ENCODE data around the gene ITGA1.
"Not testable (repeated sequence)": the region's sequence is repeated elsewhere in the genome, so short reads cannot be mapped to it uniquely, and the experiment has no call there.

ITGA1 gene
- 54.8 to 75.5 reads per million in 2 experiments for total RNA-seq

DNA sequence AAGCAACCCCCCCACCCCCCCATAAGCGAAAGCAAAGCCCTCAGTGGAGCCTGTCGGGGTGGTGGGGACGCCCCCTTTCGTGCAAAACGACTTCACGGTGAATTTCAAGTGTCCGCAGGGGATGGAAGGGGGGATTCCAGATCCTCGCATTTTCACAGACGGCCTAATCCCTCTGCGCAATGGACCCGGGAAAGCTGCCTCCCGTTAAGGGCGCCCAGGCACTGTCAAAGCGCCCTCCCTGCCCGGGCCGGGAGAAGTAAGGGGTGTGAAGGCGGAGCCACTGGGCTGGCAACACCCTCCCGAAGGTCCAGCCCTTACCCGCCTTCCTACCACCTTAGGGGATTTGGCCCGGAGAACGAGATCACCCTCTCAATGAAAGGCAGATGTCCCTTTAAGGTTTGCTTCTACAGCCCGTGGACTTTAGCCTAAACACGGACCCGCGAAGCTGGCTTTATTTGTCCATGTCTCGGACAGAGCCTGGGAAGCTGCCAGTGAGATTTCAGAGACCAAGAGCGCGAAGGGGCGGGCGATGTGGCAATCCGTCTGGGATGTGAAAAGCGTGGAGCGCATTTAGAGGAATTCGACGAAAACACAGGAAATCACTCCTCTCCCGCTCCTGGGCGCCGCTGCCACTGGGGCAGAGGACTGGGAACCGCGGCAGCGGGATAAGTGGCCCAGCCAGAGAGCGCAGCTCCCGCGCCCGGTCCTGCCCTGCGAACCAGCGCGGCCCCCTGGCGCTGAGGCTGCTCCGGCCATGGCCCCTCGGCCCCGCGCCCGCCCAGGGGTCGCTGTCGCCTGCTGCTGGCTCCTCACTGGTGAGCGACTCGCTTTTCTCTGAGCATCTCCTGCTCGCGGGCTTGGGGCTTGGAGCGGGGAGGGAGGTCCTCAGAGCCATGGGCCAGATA lies at the start of gene ITGA1, which contains the start of gene PELO:
ITGA1 (plus strand) TSS at position 317 of the 905 bp plus-strand sequence; CDS start at position 755, 438 bp downstream.
PELO (plus strand) TSS at position 317 of the 905 bp plus-strand sequence. CDS start 12,479 bp downstream, outside the sequence.
- DNase-seq (ENCODE audit: low read depth) = no peak

DNA sequence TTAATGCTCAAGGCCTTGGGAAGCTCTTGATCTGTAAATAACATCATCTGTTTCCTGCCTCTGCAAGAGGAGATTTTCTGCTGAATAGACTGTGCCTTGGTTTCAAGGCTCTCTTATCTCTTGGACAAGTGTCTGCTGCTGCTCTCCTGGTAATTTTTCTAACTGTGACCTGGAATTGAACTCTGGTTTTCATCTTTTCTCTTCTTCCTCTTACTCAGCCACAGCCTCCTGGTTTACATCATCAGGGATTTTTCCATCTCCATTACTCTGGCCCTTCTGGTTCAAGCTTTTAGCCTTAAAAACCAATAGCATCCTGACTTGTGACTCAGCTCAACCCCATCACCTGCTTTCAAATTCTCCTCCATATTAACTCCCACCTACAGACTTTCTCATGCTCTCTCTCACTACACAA lies 49.6 kb upstream of the ITGA1 start:
- DNase-seq (ENCODE audit: low read depth) = no peak

DNA sequence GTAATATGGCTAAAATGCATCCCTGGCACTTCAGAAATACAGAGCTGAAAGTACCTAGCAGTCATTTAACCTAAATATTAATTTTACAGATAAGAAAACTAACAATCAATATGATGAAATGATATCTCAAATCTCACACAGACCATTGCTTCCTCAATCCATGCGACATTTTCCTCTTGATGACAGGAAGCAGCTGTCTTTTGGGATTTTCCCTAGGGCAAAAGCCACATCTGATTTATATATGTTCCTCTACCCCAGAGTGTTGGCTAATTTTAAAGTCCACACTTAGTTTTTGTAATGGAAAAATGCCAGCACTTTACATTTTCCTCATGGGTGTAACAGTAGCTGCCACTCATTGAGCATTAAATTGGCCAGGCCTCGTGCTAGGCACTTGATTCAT lies 47.7 kb upstream of the ITGA1 start:
- no peak for DNase-seq (ENCODE audit: low read depth)

GRCh38 chr5:52743012-52743411 lies 44.7 kb upstream of the ITGA1 start:
- DNase-seq (ENCODE audit: low read depth) = no peak

DNA sequence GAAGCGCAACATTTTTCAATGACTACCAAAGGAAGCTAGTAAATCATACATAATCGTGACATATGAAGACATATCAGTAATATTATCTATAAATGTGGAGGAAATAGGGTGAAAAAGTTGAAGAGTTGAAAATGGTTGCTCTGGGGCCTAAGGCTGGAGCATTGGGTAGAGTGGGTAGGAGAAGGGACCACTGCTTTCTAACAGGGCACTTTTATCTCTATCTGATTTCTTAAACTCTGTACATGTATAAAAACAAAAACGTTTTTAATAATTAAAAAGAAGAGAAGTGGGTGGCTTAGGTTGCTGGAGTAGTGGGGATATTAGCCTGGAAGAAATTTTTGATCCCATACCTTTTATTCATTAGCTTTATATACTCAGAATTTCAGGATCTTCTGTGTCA lies 44.2 kb upstream of the ITGA1 start:
- DNase-seq (ENCODE audit: low read depth) = no peak

GRCh38 chr5:52743970-52744369 lies 43.7 kb upstream of the ITGA1 start:
- DNase-seq (ENCODE audit: low read depth) = no peak

DNA sequence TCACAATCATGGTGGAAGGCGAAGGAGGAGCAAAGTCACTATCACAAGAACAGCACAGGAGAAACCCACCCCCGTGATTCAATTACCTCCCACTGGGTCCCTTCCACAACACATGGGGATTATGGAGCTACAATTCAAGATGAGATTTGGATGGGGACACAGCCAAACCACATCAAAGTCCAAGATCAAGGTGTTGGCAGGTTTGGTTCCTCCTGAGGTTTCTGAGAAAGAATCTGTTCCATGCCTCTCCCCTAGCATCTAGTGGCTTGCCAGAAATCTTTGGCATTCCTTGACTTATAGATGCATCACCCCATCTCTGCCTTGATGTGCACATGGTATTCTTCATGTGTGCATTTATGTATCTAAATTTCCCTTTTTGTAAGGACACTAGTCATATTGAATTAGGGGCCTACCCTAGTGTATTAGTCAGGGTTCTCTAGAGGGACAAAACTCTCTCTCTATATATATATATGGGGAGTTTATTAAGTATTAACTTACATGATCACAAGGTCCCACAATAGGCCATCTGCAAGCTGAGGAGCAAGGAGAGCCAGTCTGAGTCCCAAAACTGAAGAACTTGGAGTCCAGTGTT lies 42.8 kb upstream of the ITGA1 start:
- not testable (repeated sequence) for DNase-seq (ENCODE audit: low read depth)

DNA sequence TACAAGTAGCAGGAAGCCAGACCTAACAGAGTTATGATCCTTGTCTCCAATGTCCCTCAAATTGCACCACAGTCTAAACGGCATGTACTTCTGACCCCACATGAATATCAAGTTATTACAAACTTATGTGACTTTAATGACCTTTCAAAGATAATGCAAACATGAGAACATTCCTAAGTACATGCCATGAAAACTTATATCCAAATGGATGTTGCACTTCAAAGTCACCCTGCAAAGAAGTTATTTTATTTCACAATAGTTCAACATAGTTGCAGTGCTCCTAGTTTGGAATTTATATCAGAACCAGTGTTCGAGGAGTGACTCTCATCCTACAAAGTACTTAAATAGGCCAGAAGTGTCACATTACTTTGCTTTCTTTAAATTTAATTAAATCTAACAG lies 41.2 kb upstream of the ITGA1 start:
- DNase-seq (ENCODE audit: low read depth) = no peak

DNA sequence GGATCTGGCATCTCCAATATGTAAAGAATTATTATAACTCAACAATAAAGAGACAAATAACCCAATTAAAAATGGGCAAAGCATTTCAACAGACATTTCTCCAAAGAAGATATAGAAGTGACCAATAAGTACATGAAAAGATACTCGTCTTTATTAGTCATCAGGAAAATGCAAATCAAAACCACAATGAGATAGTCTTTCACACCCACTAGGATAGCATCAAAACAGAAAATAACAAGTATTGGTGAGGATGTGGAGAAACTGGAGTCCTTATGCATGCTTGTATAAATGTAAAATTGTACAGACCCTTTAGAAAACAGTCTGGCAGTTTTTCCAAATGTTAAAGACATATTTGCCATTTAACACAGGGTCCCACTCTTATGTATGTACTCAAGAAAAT lies 39.1 kb upstream of the ITGA1 start:
- DNase-seq (ENCODE audit: low read depth) = no peak

DNA sequence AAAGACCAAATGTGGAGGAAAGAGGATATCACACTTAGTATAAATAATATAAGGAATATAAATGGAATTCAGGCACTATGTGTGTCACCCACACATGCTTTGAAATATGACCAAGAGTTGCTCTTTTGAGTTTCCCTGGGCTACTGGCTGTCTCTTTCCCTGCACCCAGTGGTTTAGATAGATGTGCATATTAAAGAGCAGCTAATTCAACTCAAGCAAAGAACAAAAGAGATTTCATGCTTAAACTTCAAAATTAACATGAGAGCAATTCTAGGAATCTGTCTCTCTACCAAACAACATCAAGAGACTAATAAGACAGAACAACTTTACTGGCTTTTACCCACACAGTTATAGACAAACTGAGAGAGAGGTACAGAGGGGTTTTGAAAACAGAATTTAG lies 38.0 kb upstream of the ITGA1 start:
- no peak for DNase-seq (ENCODE audit: low read depth)

DNA sequence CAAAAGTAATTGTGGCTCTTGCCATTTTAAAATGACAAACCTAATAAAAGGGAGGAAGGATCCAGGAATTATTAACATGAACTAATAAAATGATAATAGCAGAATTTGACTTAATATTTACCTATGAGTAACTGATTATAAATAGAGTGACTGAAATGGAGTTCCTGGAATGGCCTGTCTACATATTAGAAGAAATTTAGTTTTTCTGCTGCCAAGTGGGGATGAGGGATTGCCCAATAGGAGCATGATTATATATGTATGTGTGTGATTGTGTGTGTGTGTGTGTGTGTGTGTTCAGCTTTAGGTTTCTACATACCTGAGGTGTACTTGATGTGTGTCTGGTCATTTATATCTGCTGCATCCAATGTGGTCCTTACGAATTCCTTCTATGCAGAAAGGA lies 36.6 kb upstream of the ITGA1 start:
- DNase-seq (ENCODE audit: low read depth) = no peak

DNA sequence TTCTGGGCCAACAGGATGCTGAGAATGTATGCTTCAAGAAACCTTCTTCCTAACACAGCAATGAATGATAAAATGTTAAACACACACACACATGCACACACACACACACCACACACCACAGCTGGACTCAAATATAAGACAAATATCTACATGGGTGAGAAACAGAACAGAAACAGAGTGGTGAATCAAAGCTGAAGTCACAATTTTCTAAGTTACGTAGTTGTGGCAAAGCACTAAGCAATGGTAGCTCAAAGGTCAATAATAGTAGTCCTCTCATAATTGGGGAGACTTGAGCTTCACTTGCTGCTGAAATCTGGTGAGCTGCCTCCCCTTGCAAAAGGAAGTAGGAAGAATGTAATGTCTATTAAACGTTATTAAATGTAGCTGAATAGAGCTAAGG lies 33.7 kb upstream of the ITGA1 start:
- no peak for DNase-seq (ENCODE audit: low read depth)

GRCh38 chr5:52757527-52757926 lies 30.2 kb upstream of the ITGA1 start:
- DNase-seq (ENCODE audit: low read depth) = no peak

DNA sequence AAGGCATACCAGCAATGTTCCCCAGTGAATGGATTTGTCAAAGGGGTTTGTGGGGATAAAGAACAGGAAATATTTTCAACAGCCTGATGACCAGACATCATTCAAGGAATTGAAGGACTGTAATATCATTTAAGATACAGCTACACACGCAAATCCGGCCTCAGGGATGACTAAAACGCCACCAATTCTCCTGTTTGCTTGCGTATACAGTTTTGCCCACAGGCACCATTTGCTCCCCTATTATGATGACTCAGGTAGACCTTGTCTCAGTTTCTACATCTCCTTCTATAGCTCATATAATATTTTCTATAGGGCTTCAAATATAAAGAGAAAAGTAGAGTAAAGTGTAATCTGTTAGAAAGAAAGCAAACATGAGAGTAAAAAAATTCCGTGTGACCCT lies 29.7 kb upstream of the ITGA1 start:
- no peak for DNase-seq (ENCODE audit: low read depth)

GRCh38 chr5:52759331-52759730 lies 28.4 kb upstream of the ITGA1 start:
- no peak for DNase-seq (ENCODE audit: low read depth)

GRCh38 chr5:52760695-52761366 lies 26.9 kb upstream of the ITGA1 start:
- no peak for DNase-seq (ENCODE audit: low read depth)

- DNase-seq (ENCODE audit: low read depth) = no peak
Measured at GRCh38 chr5:52767217-52767743, 20.4 kb upstream of the ITGA1 start.

DNA sequence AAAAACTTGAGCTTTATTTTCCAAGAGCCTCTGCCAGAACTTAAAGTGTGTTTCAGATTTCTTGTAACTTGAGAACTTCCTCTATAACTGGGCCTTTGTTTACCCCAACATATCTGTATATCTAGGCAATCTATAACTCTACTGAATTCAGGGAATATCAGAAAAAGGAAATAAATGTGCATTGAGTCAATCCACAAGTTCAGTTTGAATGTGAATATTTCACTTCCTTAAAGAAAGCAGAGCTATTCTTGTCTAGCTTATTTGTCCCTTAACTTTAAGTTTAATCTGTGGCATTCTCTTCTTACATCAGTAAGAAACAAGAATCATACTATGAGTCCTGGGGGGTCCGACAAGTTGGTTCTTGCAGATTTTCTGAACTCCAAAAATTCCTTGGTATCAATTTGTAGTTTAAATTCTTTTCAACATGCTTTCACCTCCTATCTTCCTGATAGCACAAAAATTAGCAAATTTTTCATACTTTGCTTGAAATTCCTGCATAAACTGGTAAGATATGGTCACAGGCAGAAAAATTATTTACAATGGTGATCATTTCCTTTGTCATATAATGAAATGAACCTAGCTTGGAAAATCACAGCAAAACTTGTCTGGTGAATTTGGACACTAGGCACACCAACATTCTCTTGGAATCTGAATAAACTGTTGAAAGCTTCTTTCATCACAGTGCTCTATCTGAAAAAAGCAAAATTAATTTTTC lies 19.8 kb upstream of the ITGA1 start:
- no peak for DNase-seq (ENCODE audit: low read depth)

GRCh38 chr5:52769061-52769460 lies 18.7 kb upstream of the ITGA1 start:
- DNase-seq (ENCODE audit: low read depth) = no peak

GRCh38 chr5:52770287-52770939 lies 17.3 kb upstream of the ITGA1 start:
- no peak for DNase-seq (ENCODE audit: low read depth)

DNA sequence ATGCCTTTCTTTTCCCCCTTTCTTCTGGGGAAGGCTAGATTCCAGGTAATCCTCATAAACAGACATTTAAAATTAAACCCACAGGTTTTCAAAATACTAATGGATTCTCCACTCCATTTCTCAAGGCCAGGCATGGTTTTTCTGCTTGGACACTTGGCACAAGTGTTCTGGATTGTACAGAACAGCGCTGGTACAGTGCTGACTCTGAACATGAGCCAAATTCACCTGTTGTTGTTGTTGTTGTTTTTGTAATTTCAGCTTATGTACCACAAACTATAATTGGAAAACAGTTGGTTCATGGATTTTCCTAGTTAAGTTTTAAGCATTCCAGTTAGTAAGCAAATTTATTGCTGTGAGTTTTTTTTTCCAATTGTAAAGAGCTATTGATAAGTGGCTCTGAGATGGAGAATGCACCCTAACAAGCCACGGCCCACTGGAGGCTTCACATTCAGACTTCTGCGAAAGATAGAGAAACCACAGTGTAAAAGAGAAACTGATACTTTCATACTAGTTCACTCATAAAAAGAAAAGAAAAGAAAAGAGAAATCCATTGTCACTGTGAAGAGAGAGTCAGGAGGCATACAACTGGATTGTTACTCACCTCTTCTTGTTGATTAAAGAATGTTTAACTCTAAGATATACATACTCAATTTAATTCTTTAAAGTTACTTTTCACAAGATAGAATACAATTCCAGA lies 16.2 kb upstream of the ITGA1 start:
- DNase-seq (ENCODE audit: low read depth) = no peak
